GM12878 (cell line): ENCODE measurements around the gene TSFM. TPM values are rescaled to one million over a fixed set of nuclear protein-coding genes. Genes with fewer than 3 reads are reported as not detected.
A peak's percentile ranks its signal among the peaks of the same experiment; 100 is the strongest.

Source experiments
- ATF2 ChIP-seq: IDR thresholded peaks from 2 replicates; pipeline ENCODE4 v1.6.1; 2012; ENCODE audit warnings: low read length, inconsistent platforms
- BACH1 ChIP-seq: fragments of 450-650 bp; IDR thresholded peaks from 2 replicates; pipeline ENCODE4 v1.6.1; 2017; ENCODE audit warnings: mild to moderate bottlenecking, borderline replicate concordance
- BHLHE40 ChIP-seq, 2 experiments: fragments of 450-650 bp in 1 of 2; IDR thresholded peaks; 2 replicates each; pipeline ENCODE4 v1.6.1; 2011 to 2017; ENCODE audit warnings: low read depth in 2 of 2, borderline replicate concordance in 1 of 2, improper control_type of control experiment in 1 of 2, low read length in 1 of 2, mild to moderate bottlenecking in 1 of 2
- BMI1 ChIP-seq: fragments of 450-650 bp; IDR thresholded peaks from 2 replicates; pipeline ENCODE4 v1.6.1; 2016; ENCODE audit warnings: mild to moderate bottlenecking, moderate library complexity, borderline replicate concordance
- CHD4 ChIP-seq: fragments of 200-600 bp; sonication (generic); IDR thresholded peaks from 2 replicates; pipeline ENCODE4 v1.6.1; 2016; ENCODE audit warnings: mild to moderate bottlenecking
- CTCF ChIP-seq, 3 experiments: IDR thresholded peaks in 2 of 3; conservative IDR thresholded peaks in 1 of 3; 2 replicates each; pipeline ENCODE4 v1.5.1; 2011; ENCODE audit warnings: low read depth in 3 of 3, low read length in 3 of 3, mild to moderate bottlenecking in 3 of 3, control low read depth in 2 of 3, moderate library complexity in 2 of 3, inconsistent platforms in 1 of 3, mixed read lengths in 1 of 3; ENCODE audit not compliant: control insufficient read depth in 2 of 3, insufficient read depth in 1 of 3; ENCODE audit errors: extremely low read depth in 1 of 3
- HDAC2 ChIP-seq: fragments of 200-600 bp; sonication (generic); IDR thresholded peaks from 2 replicates; pipeline ENCODE4 v1.6.1; 2017
- MEF2A ChIP-seq: IDR thresholded peaks from 2 replicates; pipeline ENCODE4 v1.6.1; 2011; ENCODE audit warnings: low read depth, mild to moderate bottlenecking, low read length, moderate library complexity; ENCODE audit not compliant: insufficient read depth
- NFXL1 ChIP-seq: fragments of 450-650 bp; IDR thresholded peaks from 2 replicates; pipeline ENCODE4 v1.6.1; 2017; ENCODE audit warnings: antibody characterized with exemption, mild to moderate bottlenecking, borderline replicate concordance
- POU2F2 ChIP-seq: IDR thresholded peaks from 3 replicates; pipeline ENCODE4 v1.6.1; 2011; ENCODE audit warnings: low read depth, mild to moderate bottlenecking, low read length, borderline replicate concordance
- RBBP5 ChIP-seq: fragments of 200-600 bp; sonication (generic); conservative IDR thresholded peaks from 2 replicates; pipeline ENCODE4 v1.6.1; 2016
- SMAD5 ChIP-seq: IDR thresholded peaks from 2 replicates; pipeline ENCODE4 v1.6.1; 2016; ENCODE audit warnings: antibody characterized with exemption, low read depth
- SMARCA5 ChIP-seq: fragments of 450-650 bp; IDR thresholded peaks from 2 replicates; pipeline ENCODE4 v1.6.1; 2017; ENCODE audit warnings: mild to moderate bottlenecking
- SMC3 ChIP-seq: IDR thresholded peaks from 2 replicates; pipeline ENCODE4 v1.6.1; 2011; ENCODE audit warnings: low read length, improper control_type of control experiment, borderline replicate concordance
- SREBF1 ChIP-seq: IDR thresholded peaks from 2 replicates; pipeline ENCODE4 v1.6.1; 2012; ENCODE audit warnings: mild to moderate bottlenecking, low read length
- TBL1XR1 ChIP-seq: IDR thresholded peaks from 2 replicates; pipeline ENCODE4 v1.6.1; 2012; ENCODE audit warnings: low read depth, low read length, improper control_type of control experiment
- ZNF274 ChIP-seq: IDR thresholded peaks from one replicate; pipeline ENCODE4 v1.8.0; 2011; ENCODE audit not compliant: insufficient read length, insufficient read depth
- ZNF687 ChIP-seq: fragments of 450-650 bp; IDR thresholded peaks from 2 replicates; pipeline ENCODE4 v1.6.1; 2017; ENCODE audit warnings: mild to moderate bottlenecking, moderate library complexity
- polyA plus RNA-seq, 11 experiments: library from polyadenylated mRNA; depleted of rRNA in 4 of 11; unstranded in 6 of 11; stranded (reverse) in 5 of 11; fragments of >200 nt; fragmentation: Nextera tagmentation in 4 of 11; fragmentation: Illumina TruSeq in 1 of 11; extraction: Ambion mirVana in 4 of 11; extraction: Trizol in 1 of 11; gene quantifications; 1 replicate in 1 of 11; 2 replicates in 10 of 11; pipeline versions ENCODE4 v1.2.1 to v1.2.3, GENCODE V29; 2011 to 2016; ENCODE audit warnings: inconsistent platforms in 2 of 11, missing spikeins in 2 of 11, low read depth in 1 of 11
- total RNA-seq, 4 experiments: library from RNA; depleted of rRNA in 3 of 4; stranded (reverse); fragments of >200 nt in 3 of 4; fragmentation: Illumina TruSeq in 1 of 4; extraction: Trizol in 1 of 4; gene quantifications; 2 replicates each; pipeline versions ENCODE4 v1.2.1 to v1.2.3, GENCODE V29; 2013 to 2021
- TF ChIP-seq, protein P1 (sequence below): fragments of 450-650 bp; IDR thresholded peaks from 2 replicates; pipeline ENCODE4 v1.6.1; 2018; ENCODE audit warnings: borderline replicate concordance, mild to moderate bottlenecking; ENCODE audit not compliant: partially characterized antibody

The TSFM gene
- total and polyA plus RNA-seq, 10 of the 15 experiments (the other 5 are each of a cell fraction or from before 2014, with no cell fraction given): 36.7 to 132 (median 45.6) TPM

GRCh38 chr12:57836442-57837375 is 54.1 kb downstream of the TSFM start (continued):
- TF ChIP-seq ZNF687: no peak
- no peak for TF ChIP-seq CTCF (IDR thresholded peaks at IDR 0.05 in 2 of 3, conservative IDR thresholded peaks at IDR 0.05 in 1 of 3; ENCODE audit: control insufficient read depth in 2 of 3, extremely low read depth in 1 of 3, insufficient read depth in 1 of 3, low read depth in 3 of 3, low read length in 3 of 3)
- TF ChIP-seq BACH1: no peak
- no peak for TF ChIP-seq ZNF274
- no peak for TF ChIP-seq SMC3
- 0 out of 2 replicates have a peak, but pooled peaks have one; percentile 29 for TF ChIP-seq SMARCA5
- peak; percentile 70; the same call in 1 of the 2 replicates for TF ChIP-seq MEF2A
- peak; percentile 18; the same call in 1 of the 2 replicates for TF ChIP-seq ATF2
- TF ChIP-seq POU2F2: no peak
- TF ChIP-seq SMAD5: no peak
- TF ChIP-seq NFXL1: no peak
- TF ChIP-seq CHD4: no peak
- TF ChIP-seq, protein P1, sequence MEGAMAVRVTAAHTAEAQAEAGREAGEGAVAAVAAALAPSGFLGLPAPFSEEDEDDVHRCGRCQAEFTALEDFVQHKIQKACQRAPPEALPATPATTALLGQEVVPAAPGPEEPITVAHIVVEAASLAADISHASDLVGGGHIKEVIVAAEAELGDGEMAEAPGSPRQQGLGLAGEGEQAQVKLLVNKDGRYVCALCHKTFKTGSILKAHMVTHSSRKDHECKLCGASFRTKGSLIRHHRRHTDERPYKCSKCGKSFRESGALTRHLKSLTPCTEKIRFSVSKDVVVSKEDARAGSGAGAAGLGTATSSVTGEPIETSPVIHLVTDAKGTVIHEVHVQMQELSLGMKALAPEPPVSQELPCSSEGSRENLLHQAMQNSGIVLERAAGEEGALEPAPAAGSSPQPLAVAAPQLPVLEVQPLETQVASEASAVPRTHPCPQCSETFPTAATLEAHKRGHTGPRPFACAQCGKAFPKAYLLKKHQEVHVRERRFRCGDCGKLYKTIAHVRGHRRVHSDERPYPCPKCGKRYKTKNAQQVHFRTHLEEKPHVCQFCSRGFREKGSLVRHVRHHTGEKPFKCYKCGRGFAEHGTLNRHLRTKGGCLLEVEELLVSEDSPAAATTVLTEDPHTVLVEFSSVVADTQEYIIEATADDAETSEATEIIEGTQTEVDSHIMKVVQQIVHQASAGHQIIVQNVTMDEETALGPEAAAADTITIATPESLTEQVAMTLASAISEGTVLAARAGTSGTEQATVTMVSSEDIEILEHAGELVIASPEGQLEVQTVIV: no peak
- TF ChIP-seq BHLHE40 (IDR thresholded peaks at IDR 0.05; ENCODE audit: borderline replicate concordance in 1 of 2, low read depth in 2 of 2, low read length in 1 of 2): peak; percentile 80 to 88
- TF ChIP-seq BMI1: no peak
- TF ChIP-seq SREBF1: no peak
- TF ChIP-seq HDAC2: no peak
- TF ChIP-seq TBL1XR1: 0 out of 2 replicates have a peak, but pooled peaks have one; percentile 53
- TF ChIP-seq RBBP5: no peak
